ENCODE results near the gene SMYD3.

Gene SMYD3

DNA sequence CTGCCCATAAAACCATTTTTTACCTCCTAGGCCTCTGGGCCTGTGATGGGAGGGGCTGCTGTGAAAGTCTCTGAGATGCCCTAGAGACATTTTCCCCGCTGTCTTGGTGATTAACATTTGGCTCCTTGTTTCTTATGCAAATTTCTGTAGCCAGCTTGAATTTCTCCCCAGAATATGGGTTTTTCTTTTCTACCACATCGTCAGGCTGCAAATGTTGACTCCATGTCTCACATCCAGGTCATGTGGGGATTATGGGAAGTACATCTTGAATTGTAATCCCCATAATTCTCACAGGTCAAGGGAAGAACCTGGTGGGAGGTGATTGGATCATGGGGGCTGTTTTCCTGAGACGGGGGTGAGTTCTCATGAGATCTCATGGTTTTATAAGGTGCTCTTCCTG lies 603.2 kb downstream of the SMYD3 start:
- POLR2A ChIA-PET: no interaction called here
- no peaks in the 10 kb centered on the region for H3K36me3 ChIP-seq (ENCODE audit: control insufficient read depth in 2 of 2, insufficient read depth in 1 of 2, low read length in 2 of 2)
- H3K9me3 ChIP-seq (ENCODE audit: control insufficient read depth, insufficient read depth, low read depth, low read length): no peaks in the 10 kb centered on the region
- CTCF ChIA-PET: interaction anchor here (0.6 kb wide), 1 partner anchor 797 kb away, joined by 3 read pairs; no protein-coding TSS in a partner anchor
- TF ChIP-seq ZNF624 (tag by site-specific recombination; IDR thresholded peaks at IDR 0.05) (no peak), ZBTB1 (tag by site-specific recombination; IDR thresholded peaks at IDR 0.05) (no peak)
- no peak overlapping the region for H3K27ac ChIP-seq (ENCODE audit: extremely low read depth, low read depth, low read length)
- H3K4me1 ChIP-seq (ENCODE audit: control insufficient read depth, insufficient read depth, low read length): no peaks in the 10 kb centered on the region
- no peak overlapping the region for H3K4me3 ChIP-seq (ENCODE audit: low read depth, low read length)

DNA sequence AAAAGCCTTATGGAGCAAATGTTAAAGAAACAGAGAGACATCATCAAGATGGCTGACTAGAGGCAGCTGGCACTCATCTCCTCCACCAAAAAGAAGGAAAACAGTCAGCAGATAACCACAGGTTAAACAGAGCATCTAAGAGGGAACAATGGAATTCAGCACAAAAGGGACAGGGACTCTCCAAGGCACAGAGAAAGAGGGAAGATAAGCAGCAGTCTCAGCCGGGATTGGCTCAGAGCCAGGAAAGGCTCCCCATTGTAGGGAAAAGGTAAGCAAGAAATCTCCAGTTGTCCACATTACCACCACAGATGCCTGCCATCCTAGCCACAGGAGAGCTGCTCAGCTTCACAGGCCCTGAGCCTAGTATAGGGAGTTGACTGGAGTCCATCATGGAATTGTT lies 605.5 kb downstream of the SMYD3 start:
- H3K27ac ChIP-seq (ENCODE audit: extremely low read depth, low read depth, low read length): no peak overlapping the region
- no peaks in the 10 kb centered on the region for H3K4me1 ChIP-seq (ENCODE audit: control insufficient read depth, insufficient read depth, low read length)
- H3K4me3 ChIP-seq (ENCODE audit: low read depth, low read length): no peak overlapping the region
- TF ChIP-seq REPIN1 (tag by site-specific recombination; IDR thresholded peaks at IDR 0.05; ENCODE audit: low read depth): no peak
- TF ChIP-seq ZNF202 (tag by site-specific recombination; IDR thresholded peaks at IDR 0.05; ENCODE audit: borderline replicate concordance): no peak
- TF ChIP-seq IKZF3 (tag by site-specific recombination; IDR thresholded peaks at IDR 0.05): no peak
- TF ChIP-seq ZNF529 (tag by site-specific recombination; IDR thresholded peaks at IDR 0.05; ENCODE audit: insufficient replicate concordance): no peak
- no peak for TF ChIP-seq TRIM28 (IDR thresholded peaks at IDR 0.05; ENCODE audit: borderline replicate concordance, low read length)
- TF ChIP-seq ZSCAN16 (tag by site-specific recombination; IDR thresholded peaks at IDR 0.05): no peak
- TF ChIP-seq ZNF184 (tag by site-specific recombination; IDR thresholded peaks at IDR 0.05): no peak
- no peak for TF ChIP-seq ZBTB49 (tag by site-specific recombination; IDR thresholded peaks at IDR 0.05; ENCODE audit: low read depth)
- no peak for TF ChIP-seq ZNF777 (tag by site-specific recombination; IDR thresholded peaks at IDR 0.05; ENCODE audit: borderline replicate concordance)
- no peak for TF ChIP-seq MYNN (tag by site-specific recombination; IDR thresholded peaks at IDR 0.05; ENCODE audit: borderline replicate concordance)
- no peak for TF ChIP-seq ZNF670 (tag by site-specific recombination; IDR thresholded peaks at IDR 0.05; ENCODE audit: low read depth)
- TF ChIP-seq ZNF391 (tag by site-specific recombination; IDR thresholded peaks at IDR 0.05; ENCODE audit: borderline replicate concordance, low read depth): no peak
- TF ChIP-seq, protein P1, sequence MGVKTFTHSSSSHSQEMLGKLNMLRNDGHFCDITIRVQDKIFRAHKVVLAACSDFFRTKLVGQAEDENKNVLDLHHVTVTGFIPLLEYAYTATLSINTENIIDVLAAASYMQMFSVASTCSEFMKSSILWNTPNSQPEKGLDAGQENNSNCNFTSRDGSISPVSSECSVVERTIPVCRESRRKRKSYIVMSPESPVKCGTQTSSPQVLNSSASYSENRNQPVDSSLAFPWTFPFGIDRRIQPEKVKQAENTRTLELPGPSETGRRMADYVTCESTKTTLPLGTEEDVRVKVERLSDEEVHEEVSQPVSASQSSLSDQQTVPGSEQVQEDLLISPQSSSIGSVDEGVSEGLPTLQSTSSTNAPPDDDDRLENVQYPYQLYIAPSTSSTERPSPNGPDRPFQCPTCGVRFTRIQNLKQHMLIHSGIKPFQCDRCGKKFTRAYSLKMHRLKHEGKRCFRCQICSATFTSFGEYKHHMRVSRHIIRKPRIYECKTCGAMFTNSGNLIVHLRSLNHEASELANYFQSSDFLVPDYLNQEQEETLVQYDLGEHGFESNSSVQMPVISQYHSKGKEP (tag by site-specific recombination; IDR thresholded peaks at IDR 0.05): no peak
- no peak for TF ChIP-seq WT1 (tag by site-specific recombination; IDR thresholded peaks at IDR 0.05)
- no peak for TF ChIP-seq ZNF121 (tag by site-specific recombination; IDR thresholded peaks at IDR 0.05)
- no peak for TF ChIP-seq KLF10 (tag by site-specific recombination; IDR thresholded peaks at IDR 0.05)
- no peak for TF ChIP-seq ELK4 (IDR thresholded peaks at IDR 0.05; ENCODE audit: borderline replicate concordance, low read depth, low read length)
- no peak for TF ChIP-seq MEIS1 (CRISPR knock-in tag; IDR thresholded peaks at IDR 0.05; ENCODE audit: borderline replicate concordance)
- TF ChIP-seq ZBTB10 (tag by site-specific recombination; IDR thresholded peaks at IDR 0.05): no peak
- no peaks in the 10 kb centered on the region for H3K9me3 ChIP-seq (ENCODE audit: control insufficient read depth, insufficient read depth, low read depth, low read length)
- H3K36me3 ChIP-seq (ENCODE audit: control insufficient read depth in 2 of 2, insufficient read depth in 1 of 2, low read length in 2 of 2): no peaks in the 10 kb centered on the region
- POLR2A ChIA-PET: no interaction called here
- CTCF ChIA-PET: no interaction called here
